ENCODE measurements around the gene GRHL1. TPM values are rescaled to one million over a fixed set of nuclear protein-coding genes. Genes with fewer than 3 reads are reported as not detected.

The GRHL1 gene
- total RNA-seq, 1 donor from 2014 or later, result 37.4 TPM

GRCh38 chr2:10038716-10039115 is 87.2 kb downstream of the GRHL1 start:
- TF ChIP-seq, protein P1, sequence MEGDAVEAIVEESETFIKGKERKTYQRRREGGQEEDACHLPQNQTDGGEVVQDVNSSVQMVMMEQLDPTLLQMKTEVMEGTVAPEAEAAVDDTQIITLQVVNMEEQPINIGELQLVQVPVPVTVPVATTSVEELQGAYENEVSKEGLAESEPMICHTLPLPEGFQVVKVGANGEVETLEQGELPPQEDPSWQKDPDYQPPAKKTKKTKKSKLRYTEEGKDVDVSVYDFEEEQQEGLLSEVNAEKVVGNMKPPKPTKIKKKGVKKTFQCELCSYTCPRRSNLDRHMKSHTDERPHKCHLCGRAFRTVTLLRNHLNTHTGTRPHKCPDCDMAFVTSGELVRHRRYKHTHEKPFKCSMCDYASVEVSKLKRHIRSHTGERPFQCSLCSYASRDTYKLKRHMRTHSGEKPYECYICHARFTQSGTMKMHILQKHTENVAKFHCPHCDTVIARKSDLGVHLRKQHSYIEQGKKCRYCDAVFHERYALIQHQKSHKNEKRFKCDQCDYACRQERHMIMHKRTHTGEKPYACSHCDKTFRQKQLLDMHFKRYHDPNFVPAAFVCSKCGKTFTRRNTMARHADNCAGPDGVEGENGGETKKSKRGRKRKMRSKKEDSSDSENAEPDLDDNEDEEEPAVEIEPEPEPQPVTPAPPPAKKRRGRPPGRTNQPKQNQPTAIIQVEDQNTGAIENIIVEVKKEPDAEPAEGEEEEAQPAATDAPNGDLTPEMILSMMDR (conservative IDR thresholded peaks at IDR 0.05), result no peak
- no peak overlapping the region for H3K4me3 Mint-ChIP-seq
- peaks cover 14% of the 10 kb centered on the region for H3K4me1 Mint-ChIP-seq (ENCODE audit: unreplicated experiment)
- no peak overlapping the region for H3K27ac Mint-ChIP-seq
- H3K36me3 Mint-ChIP-seq, result peaks cover 3% of the 10 kb centered on the region
- no peak for DNase-seq (ENCODE audit: extremely low spot score, unreplicated experiment)
- peaks cover 15% of the 10 kb centered on the region for H3K27me3 Mint-ChIP-seq
- no peaks in the 10 kb centered on the region for H3K9me3 Mint-ChIP-seq

DNA sequence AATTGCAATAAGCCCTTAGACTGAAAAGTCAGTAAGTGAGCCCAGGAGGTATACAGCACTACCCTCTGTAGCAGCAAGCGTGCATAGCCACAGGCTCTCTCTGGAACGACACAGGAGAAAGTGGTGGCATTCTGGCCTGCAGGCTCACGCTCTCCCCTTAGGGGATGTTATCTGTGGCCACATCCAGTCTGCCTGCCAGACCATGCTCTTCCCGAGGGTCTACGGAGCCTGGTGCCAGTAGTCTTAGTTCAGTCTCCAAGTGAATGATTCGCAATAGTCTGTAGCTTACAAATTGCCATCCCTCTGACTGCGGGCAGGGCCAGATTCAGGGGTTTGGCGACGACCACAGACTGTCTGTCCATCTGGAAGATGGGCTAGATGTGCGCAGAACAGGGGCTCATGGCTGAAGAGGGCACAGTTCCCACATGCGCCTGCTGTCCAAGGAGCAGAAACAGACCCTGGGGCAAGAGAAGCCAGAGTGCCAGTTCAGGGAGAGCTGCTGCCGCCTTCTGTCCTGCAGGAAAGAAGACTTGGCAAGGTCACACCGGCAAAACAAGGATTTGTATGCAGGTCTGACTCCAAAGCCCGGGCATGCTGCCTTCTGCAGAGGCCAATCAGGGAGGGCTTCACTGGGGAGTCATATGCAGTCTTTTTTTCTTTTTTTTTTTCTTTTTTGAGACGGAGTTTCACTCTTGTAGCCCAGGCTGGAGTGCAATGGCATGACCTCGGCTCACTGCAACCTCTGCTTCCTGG is 88.3 kb downstream of the GRHL1 start:
- Mint-ChIP-seq H3K27me3 (peaks cover 15% of the 10 kb centered on the region), H3K4me1 (ENCODE audit: unreplicated experiment) (peaks cover 14% of the 10 kb centered on the region), H3K4me3 (no peak overlapping the region), H3K27ac (no peak overlapping the region), H3K36me3 (peaks cover 3% of the 10 kb centered on the region), H3K9me3 (no peaks in the 10 kb centered on the region)
- DNase-seq (ENCODE audit: extremely low spot score, unreplicated experiment), result no peak
- TF ChIP-seq, protein P1 (conservative IDR thresholded peaks at IDR 0.05), result no peak

DNA sequence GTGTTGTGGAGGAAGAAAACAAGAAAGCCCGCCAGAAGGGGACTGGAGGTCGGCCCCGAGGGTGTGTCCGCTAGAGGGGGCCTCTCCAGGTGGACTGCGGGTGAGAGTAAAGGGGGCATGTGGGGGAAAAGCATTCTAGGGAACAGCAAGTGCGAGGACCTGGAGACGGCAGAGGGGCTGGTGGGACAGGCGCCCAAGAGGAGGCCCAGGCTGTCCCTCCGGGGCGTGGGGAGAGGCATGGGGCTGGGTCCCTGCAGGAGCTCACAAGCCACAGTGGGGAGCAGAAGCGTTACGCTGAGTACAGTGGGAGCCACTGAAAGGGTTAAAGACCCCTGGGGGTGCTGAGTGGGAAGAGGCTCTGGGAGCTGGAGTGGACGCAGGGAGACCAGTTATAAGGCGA is 90.2 kb downstream of the GRHL1 start:
- Mint-ChIP-seq H3K27ac (no peak overlapping the region), H3K4me1 (ENCODE audit: unreplicated experiment) (peaks cover 20% of the 10 kb centered on the region), H3K36me3 (peaks cover 8% of the 10 kb centered on the region), H3K4me3 (peak overlapping the region; percentile 92), H3K9me3 (no peaks in the 10 kb centered on the region), H3K27me3 (peaks cover 15% of the 10 kb centered on the region)
- TF ChIP-seq, protein P1 (conservative IDR thresholded peaks at IDR 0.05), result no peak
- DNase-seq (ENCODE audit: extremely low spot score, unreplicated experiment), result no peak

- Mint-ChIP-seq H3K4me3 (peak overlapping the region; percentile 92), H3K27ac (peak overlapping the region; percentile 96), H3K9me3 (no peaks in the 10 kb centered on the region), H3K4me1 (ENCODE audit: unreplicated experiment) (peaks cover 26% of the 10 kb centered on the region), H3K27me3 (peaks cover 15% of the 10 kb centered on the region), H3K36me3 (peaks cover 8% of the 10 kb centered on the region)
- DNase-seq (ENCODE audit: extremely low spot score, unreplicated experiment), result no peak
- TF ChIP-seq, protein P1 (conservative IDR thresholded peaks at IDR 0.05), result peak; percentile 33
Observed at GRCh38 chr2:10042301-10043161, 91.0 kb downstream of the GRHL1 start.

DNA sequence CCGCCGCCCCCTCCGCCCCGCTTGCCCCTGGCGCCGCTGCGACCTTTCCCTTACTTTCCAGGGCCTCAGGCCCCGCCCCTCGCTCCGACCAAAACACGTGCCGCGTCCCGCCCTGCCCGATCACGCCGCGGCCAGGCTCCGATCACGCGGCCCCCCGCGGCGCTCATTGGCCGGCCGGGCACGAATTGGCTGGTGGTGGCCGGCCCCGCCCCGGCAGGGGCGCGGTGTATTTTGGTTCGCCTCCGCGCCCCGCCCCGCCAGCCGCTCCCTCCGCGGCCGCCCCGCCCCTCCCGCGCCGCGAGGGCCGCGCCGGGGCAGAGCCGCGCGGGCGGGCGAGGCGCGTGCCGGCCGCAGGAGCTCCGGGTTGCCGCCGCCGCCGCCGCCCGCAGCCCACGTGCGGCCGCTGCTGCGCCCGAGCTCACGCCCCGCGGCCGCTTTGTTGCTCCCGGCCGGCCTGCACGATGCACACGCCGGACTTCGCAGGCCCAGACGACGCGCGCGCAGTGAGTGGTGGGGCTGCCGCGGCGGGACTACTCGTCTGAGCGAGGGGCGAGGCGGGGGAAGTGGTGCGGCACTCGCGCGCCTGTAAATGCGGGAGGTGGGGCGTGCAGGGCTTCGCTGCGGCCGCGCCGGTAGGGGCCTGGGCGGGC is 91.9 kb downstream of the GRHL1 start, which contains the start of gene KLF11:
Gene KLF11, plus strand, starts transcription at position 295 of the 650 bp plus-strand sequence. Its CDS starts 167 bp downstream, at position 462.
- peaks cover 28% of the 10 kb centered on the region for H3K4me1 Mint-ChIP-seq (ENCODE audit: unreplicated experiment)
- peak within 1 kb of the TSS; percentile 96 for H3K27ac Mint-ChIP-seq
- H3K4me3 Mint-ChIP-seq, result peak within 1 kb of the TSS; percentile 92
- TF ChIP-seq, protein P1 (conservative IDR thresholded peaks at IDR 0.05), result no peak
- peaks cover 15% of the 10 kb centered on the region for H3K27me3 Mint-ChIP-seq
- peaks cover 8% of the 10 kb centered on the region for H3K36me3 Mint-ChIP-seq
- no peaks in the 10 kb centered on the region for H3K9me3 Mint-ChIP-seq
- DNase-seq (ENCODE audit: extremely low spot score, unreplicated experiment), result peak; percentile 94

Measured in type B pancreatic cell (in vitro differentiated cells).